CD4-positive, CD25-positive, alpha-beta regulatory T cell (primary cell): ENCODE measurements around the gene GPR39. TPM values are rescaled to one million over a fixed set of nuclear protein-coding genes. Genes with fewer than 3 reads are reported as not detected.

Source experiments
- ATAC-seq, 2 donors: fragments of 150-1000 bp; cut with Tn5 transposase; one replicate each; pipeline ENCODE4 v1.10.0; 2021; ENCODE audit warnings: low read depth in 2 of 2, moderate number of reproducible peaks in 2 of 2, moderate library complexity in 1 of 2
- DNase-seq, 3 donors: peaks; one replicate each; pipeline versions ENCODE4 v3.0.0 to v3.0.0-alpha.2; 2012 to 2022; ENCODE audit warnings: mixed read lengths in 1 of 3
- H3K27ac ChIP-seq: one replicate; pipeline ENCODE4 v1.7.0; 2013; ENCODE audit warnings: mild to moderate bottlenecking, low read length; ENCODE audit not compliant: insufficient read depth, poor library complexity, severe bottlenecking
- H3K27me3 ChIP-seq: one replicate; pipeline ENCODE4 v1.7.0; 2013; ENCODE audit warnings: low read length; ENCODE audit not compliant: control insufficient read depth, insufficient read depth
- H3K36me3 ChIP-seq: one replicate; pipeline ENCODE4 v1.7.0; 2013; ENCODE audit warnings: mild to moderate bottlenecking, low read length, moderate library complexity; ENCODE audit not compliant: control insufficient read depth, insufficient read depth
- H3K4me1 ChIP-seq: 2 replicates; pipeline ENCODE4 v1.7.0; 2013; ENCODE audit warnings: mild to moderate bottlenecking, low read length; ENCODE audit not compliant: insufficient read depth, control insufficient read depth, poor library complexity, severe bottlenecking
- H3K4me3 ChIP-seq: one replicate; pipeline ENCODE4 v1.7.0; 2013; ENCODE audit warnings: low read depth, mild to moderate bottlenecking, low read length, moderate library complexity
- H3K9me3 ChIP-seq, 2 experiments: 1 replicate in 1 of 2; 2 replicates in 1 of 2; pipeline ENCODE4 v1.7.0; 2013; ENCODE audit warnings: low read length in 2 of 2, mild to moderate bottlenecking in 1 of 2, moderate library complexity in 1 of 2; ENCODE audit not compliant: control insufficient read depth in 2 of 2
- H3K27ac Mint-ChIP-seq, 3 donors: one replicate each; pipeline ENCODE4 v1.8.0; 2020 to 2022; ENCODE audit warnings: mild to moderate bottlenecking in 3 of 3, mixed read lengths in 3 of 3, moderate library complexity in 2 of 3
- H3K27me3 Mint-ChIP-seq: one replicate; pipeline ENCODE4 v1.8.0; 2022; ENCODE audit warnings: mild to moderate bottlenecking, mixed read lengths
- H3K36me3 Mint-ChIP-seq: one replicate; pipeline ENCODE4 v1.8.0; 2020; ENCODE audit warnings: mixed read lengths
- H3K4me1 Mint-ChIP-seq, 4 donors: one replicate each; pipeline ENCODE4 v1.8.0; 2020 to 2022; ENCODE audit warnings: mixed read lengths in 4 of 4, mild to moderate bottlenecking in 1 of 4
- H3K4me3 Mint-ChIP-seq, 4 donors: one replicate each; pipeline ENCODE4 v1.8.0; 2020 to 2022; ENCODE audit warnings: mild to moderate bottlenecking in 4 of 4, mixed read lengths in 4 of 4, moderate library complexity in 3 of 4
- H3K9me3 Mint-ChIP-seq, 7 donors: one replicate each; pipeline ENCODE4 v1.8.0; 2020 to 2022; ENCODE audit warnings: mixed read lengths in 7 of 7, mild to moderate bottlenecking in 3 of 7, moderate library complexity in 2 of 7
- polyA plus RNA-seq, 4 donors: library from polyadenylated mRNA; unstranded; fragments of 300-500 nt; fragmentation: Illumina TruSeq; gene quantifications; one replicate each; pipeline ENCODE4 v1.2.3, GENCODE V29; 2021
- total RNA-seq: library from RNA; stranded (reverse); gene quantifications from one replicate; pipeline ENCODE4 v1.2.3, GENCODE V29; 2022

GPR39 gene
- total and polyA plus RNA-seq, 5 donors from 2014 or later, result not detected

GRCh38 chr2:132540166-132540565 lies 123.6 kb downstream of the GPR39 start:
- no peak for DNase-seq
- H3K4me1 ChIP-seq, result no peaks in the 10 kb centered on the region
- no peak overlapping the region for H3K27ac Mint-ChIP-seq
- peaks cover 0 to 13% (median 1%) of the 10 kb centered on the region in 7 donors for H3K9me3 Mint-ChIP-seq
- ATAC-seq, result no peak
- H3K27me3 ChIP-seq, result no peaks in the 10 kb centered on the region
- H3K9me3 ChIP-seq, result no peaks in the 10 kb centered on the region
- H3K36me3 Mint-ChIP-seq, result no peaks in the 10 kb centered on the region
- no peak overlapping the region for H3K4me3 ChIP-seq
- H3K27ac ChIP-seq, result no peak overlapping the region
- H3K4me3 Mint-ChIP-seq, result no peak overlapping the region
- no peaks in the 10 kb centered on the region for H3K27me3 Mint-ChIP-seq
- no peaks in the 10 kb centered on the region for H3K4me1 Mint-ChIP-seq
- H3K36me3 ChIP-seq, result no peaks in the 10 kb centered on the region

- Histone ChIP-seq H3K36me3 (no peaks in the 10 kb centered on the region), H3K9me3 (no peaks in the 10 kb centered on the region), H3K27ac (no peak overlapping the region), H3K27me3 (no peaks in the 10 kb centered on the region), H3K4me1 (no peaks in the 10 kb centered on the region), H3K4me3 (no peak overlapping the region)
- H3K36me3 Mint-ChIP-seq, result no peaks in the 10 kb centered on the region
- H3K27me3 Mint-ChIP-seq, result no peaks in the 10 kb centered on the region
- no peak overlapping the region for H3K4me3 Mint-ChIP-seq
- peaks cover 0 to 5% (median 0%) of the 10 kb centered on the region in 7 donors for H3K9me3 Mint-ChIP-seq
- H3K4me1 Mint-ChIP-seq, result no peaks in the 10 kb centered on the region
- H3K27ac Mint-ChIP-seq, result no peak overlapping the region
- DNase-seq (no peak), ATAC-seq (no peak)
Observed at GRCh38 chr2:132542953-132543569, 126.5 kb downstream of the GPR39 start.

GRCh38 chr2:132544006-132544630 lies 127.5 kb downstream of the GPR39 start:
- no peak for DNase-seq
- H3K4me1 Mint-ChIP-seq, result no peaks in the 10 kb centered on the region
- H3K9me3 Mint-ChIP-seq, result peaks cover 0 to 5% (median 1%) of the 10 kb centered on the region in 7 donors
- H3K27ac ChIP-seq, result no peak overlapping the region
- no peaks in the 10 kb centered on the region for H3K9me3 ChIP-seq
- H3K36me3 Mint-ChIP-seq, result no peaks in the 10 kb centered on the region
- no peaks in the 10 kb centered on the region for H3K27me3 ChIP-seq
- no peak for ATAC-seq
- no peaks in the 10 kb centered on the region for H3K36me3 ChIP-seq
- H3K4me3 ChIP-seq, result no peak overlapping the region
- H3K27ac Mint-ChIP-seq, result no peak overlapping the region
- no peak overlapping the region for H3K4me3 Mint-ChIP-seq
- no peaks in the 10 kb centered on the region for H3K27me3 Mint-ChIP-seq
- no peaks in the 10 kb centered on the region for H3K4me1 ChIP-seq

- Mint-ChIP-seq H3K9me3 (peaks cover 0 to 4% (median 0%) of the 10 kb centered on the region in 7 donors), H3K27ac (no peak overlapping the region), H3K36me3 (no peaks in the 10 kb centered on the region), H3K27me3 (peaks cover 5% of the 10 kb centered on the region), H3K4me1 (no peaks in the 10 kb centered on the region), H3K4me3 (no peak overlapping the region)
- H3K9me3 ChIP-seq, result no peaks in the 10 kb centered on the region
- no peaks in the 10 kb centered on the region for H3K36me3 ChIP-seq
- no peaks in the 10 kb centered on the region for H3K27me3 ChIP-seq
- DNase-seq, result peak in 1 of 3 donors; percentile 51
- ATAC-seq, result no peak
- no peaks in the 10 kb centered on the region for H3K4me1 ChIP-seq
- H3K4me3 ChIP-seq, result no peak overlapping the region
- H3K27ac ChIP-seq, result no peak overlapping the region
Observed at GRCh38 chr2:132547090-132547687, 130.6 kb downstream of the GPR39 start.

- H3K4me1 ChIP-seq, result no peaks in the 10 kb centered on the region
- peaks cover 5% of the 10 kb centered on the region for H3K27me3 Mint-ChIP-seq
- H3K36me3 ChIP-seq, result no peaks in the 10 kb centered on the region
- DNase-seq (no peak), ATAC-seq (no peak)
- no peaks in the 10 kb centered on the region for H3K36me3 Mint-ChIP-seq
- H3K27me3 ChIP-seq, result no peaks in the 10 kb centered on the region
- no peak overlapping the region for H3K4me3 ChIP-seq
- H3K27ac ChIP-seq, result no peak overlapping the region
- no peak overlapping the region for H3K27ac Mint-ChIP-seq
- no peaks in the 10 kb centered on the region for H3K4me1 Mint-ChIP-seq
- no peak overlapping the region for H3K4me3 Mint-ChIP-seq
- peaks cover 0 to 4% (median 0%) of the 10 kb centered on the region in 7 donors for H3K9me3 Mint-ChIP-seq
- H3K9me3 ChIP-seq, result no peaks in the 10 kb centered on the region
Observed at GRCh38 chr2:132549935-132550670, 133.5 kb downstream of the GPR39 start.

GRCh38 chr2:132550946-132551345 lies 134.3 kb downstream of the GPR39 start:
- H3K4me3 ChIP-seq, result no peak overlapping the region
- no peaks in the 10 kb centered on the region for H3K4me1 ChIP-seq
- Mint-ChIP-seq H3K27me3 (peaks cover 5% of the 10 kb centered on the region), H3K4me3 (no peak overlapping the region), H3K27ac (no peak overlapping the region), H3K9me3 (peaks cover 0 to 4% (median 0%) of the 10 kb centered on the region in 7 donors), H3K4me1 (no peaks in the 10 kb centered on the region), H3K36me3 (no peaks in the 10 kb centered on the region)
- H3K27me3 ChIP-seq, result no peaks in the 10 kb centered on the region
- H3K36me3 ChIP-seq, result no peaks in the 10 kb centered on the region
- no peak for DNase-seq
- no peak overlapping the region for H3K27ac ChIP-seq
- no peak for ATAC-seq
- H3K9me3 ChIP-seq, result no peaks in the 10 kb centered on the region

- no peaks in the 10 kb centered on the region for H3K4me1 Mint-ChIP-seq
- Histone ChIP-seq H3K27me3 (no peaks in the 10 kb centered on the region), H3K27ac (no peak overlapping the region), H3K4me1 (no peaks in the 10 kb centered on the region), H3K9me3 (no peaks in the 10 kb centered on the region), H3K36me3 (no peaks in the 10 kb centered on the region), H3K4me3 (no peak overlapping the region)
- H3K36me3 Mint-ChIP-seq, result no peaks in the 10 kb centered on the region
- DNase-seq, result no peak
- no peak for ATAC-seq
- H3K9me3 Mint-ChIP-seq, result peaks cover 0 to 4% (median 1%) of the 10 kb centered on the region in 7 donors
- peaks cover 4% of the 10 kb centered on the region for H3K27me3 Mint-ChIP-seq
- H3K4me3 Mint-ChIP-seq, result no peak overlapping the region
- no peak overlapping the region for H3K27ac Mint-ChIP-seq
Observed at GRCh38 chr2:132557694-132558093, 141.1 kb downstream of the GPR39 start.
